NCI-H1436 treated with DMSO at 0.1 percent for 48 hours (cell line): Measurements from ENCODE around the gene ANKRD10.

ENCODE experiments used
- DNase-seq: peaks from one replicate; lab custom pipeline; 2025; lab: John Stamatoyannopoulos, UW

ANKRD10 gene

GRCh38 chr13:110914331-110915056, 375 bp downstream of the ANKRD10 start:
- DNase-seq: no peak

DNA sequence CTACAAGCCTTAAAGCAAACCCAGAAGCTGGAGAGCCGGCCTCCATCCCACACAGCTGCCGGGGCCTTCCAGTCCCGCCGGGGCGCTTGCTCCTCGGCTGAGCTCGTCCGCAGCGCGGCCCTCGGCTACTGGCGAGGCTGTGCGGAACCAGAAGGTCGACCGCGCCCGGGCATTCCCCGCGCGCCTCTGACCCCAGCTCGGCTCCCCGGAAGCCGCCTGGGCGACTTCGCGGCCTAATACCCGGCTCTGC, 863 bp downstream of the ANKRD10 start:
- no peak for DNase-seq

DNA sequence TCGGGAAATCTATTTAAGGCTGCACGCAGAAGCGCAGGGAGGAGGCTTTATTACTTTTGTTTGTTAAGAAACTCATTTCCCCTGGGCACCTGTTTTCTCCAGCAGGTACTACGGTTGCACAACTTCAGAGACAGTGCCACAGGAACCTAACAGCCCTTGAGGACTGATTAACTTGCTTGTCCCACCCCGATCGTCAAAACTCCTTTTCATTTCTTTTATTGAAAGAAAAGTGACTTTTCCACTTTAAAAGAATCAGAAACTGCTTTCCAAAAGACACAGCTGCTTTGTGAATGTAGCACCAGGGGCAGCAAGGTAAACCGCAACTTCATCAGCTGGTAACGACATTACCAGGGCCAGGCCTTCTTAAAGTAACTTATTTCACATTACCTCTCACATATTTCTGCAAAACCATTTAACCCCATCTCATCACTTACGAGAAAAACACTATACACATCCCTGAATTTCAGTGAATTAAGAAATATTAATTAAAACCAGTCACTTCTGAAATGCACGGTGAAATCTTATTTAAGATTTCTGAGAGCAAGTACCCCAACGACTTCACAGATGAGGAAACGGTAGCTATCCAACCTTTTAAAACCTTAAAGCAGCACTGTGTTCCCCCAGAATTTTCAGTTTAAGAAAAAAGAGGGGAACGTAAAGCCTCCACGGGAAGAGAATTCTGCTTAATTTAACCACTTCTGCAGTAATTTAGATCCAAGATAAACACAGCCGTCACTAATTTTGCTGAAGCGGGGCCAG, 1.4 kb downstream of the ANKRD10 start:
- no peak for DNase-seq

DNA sequence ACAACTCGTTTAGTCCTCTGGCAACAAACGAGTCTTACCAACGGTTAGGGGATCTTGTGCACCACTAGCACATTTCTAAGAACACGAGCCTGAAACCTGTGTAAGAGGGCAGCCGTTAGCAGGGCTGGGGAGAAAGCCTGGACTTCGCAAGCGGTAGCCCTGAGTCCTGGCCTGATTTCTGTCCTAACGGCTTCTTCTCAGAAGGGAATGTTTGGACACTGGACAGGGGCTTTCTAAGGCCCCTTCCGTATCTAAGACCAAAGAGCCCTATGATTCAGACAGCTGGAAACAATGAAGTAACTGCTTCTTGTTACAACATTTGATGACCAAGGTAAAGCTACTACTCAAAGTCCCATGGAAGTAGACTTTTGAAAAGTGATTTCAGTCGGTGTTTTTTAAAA, 2.2 kb downstream of the ANKRD10 start:
- no peak for DNase-seq

GRCh38 chr13:110911880-110912279, 3.0 kb downstream of the ANKRD10 start:
- no peak for DNase-seq

GRCh38 chr13:110910013-110910890, 4.6 kb downstream of the ANKRD10 start:
- DNase-seq: no peak

DNA sequence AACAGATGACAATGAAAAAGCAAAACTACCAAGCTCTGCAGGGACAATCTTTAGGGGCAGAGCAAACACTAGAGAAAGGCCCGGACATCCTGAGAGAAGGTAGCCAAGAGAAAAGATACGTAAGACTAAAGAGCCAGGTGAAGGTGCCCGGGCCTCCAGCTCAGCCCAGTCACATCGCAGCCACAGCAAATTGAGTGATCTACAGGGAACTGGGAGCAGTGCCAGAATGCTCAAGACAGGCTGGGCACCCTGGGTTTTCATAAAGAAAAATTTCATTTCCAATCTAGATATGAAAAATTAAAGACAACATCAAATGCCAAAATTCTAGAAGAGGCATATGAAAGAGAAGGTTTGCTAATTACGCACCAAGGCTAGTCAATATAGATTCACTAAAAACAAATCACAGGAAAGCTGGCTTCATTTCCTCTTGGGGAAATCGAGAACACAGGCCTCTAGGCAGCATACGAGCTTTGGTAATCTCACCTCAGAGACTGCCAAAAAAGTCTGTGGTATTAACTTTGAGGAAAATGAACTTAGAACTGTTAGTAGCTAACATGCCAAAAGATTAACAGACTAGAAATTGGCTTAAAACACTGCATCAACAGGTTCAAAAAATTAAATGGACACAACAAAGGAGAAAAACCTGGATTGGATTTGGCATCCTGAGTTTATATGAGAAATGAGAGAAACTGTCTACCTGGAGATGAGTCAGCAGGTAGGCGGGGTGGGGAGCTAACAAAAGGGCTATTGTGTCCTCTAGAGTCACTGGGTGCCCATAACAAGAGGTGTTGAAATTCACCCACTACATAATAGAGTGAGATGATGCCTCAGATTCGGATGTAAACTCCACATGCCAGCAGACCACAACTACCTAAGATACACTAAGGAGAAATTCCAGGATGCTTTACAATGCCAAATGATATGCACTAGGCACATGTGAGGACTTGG, 6.6 kb downstream of the ANKRD10 start:
- DNase-seq: no peak

- no peak for DNase-seq
Measured at GRCh38 chr13:110907301-110907700, 7.6 kb downstream of the ANKRD10 start.

GRCh38 chr13:110904748-110905147, 10.1 kb downstream of the ANKRD10 start:
- no peak for DNase-seq

GRCh38 chr13:110902370-110902769, 12.5 kb downstream of the ANKRD10 start:
- DNase-seq: no peak

GRCh38 chr13:110897521-110897920, 17.3 kb downstream of the ANKRD10 start:
- DNase-seq: no peak

- no peak for DNase-seq
Measured at GRCh38 chr13:110897014-110897413, 17.9 kb downstream of the ANKRD10 start.

GRCh38 chr13:110894086-110894485, 20.8 kb downstream of the ANKRD10 start:
- DNase-seq: no peak

GRCh38 chr13:110893571-110893970, 21.3 kb downstream of the ANKRD10 start:
- no peak for DNase-seq

DNA sequence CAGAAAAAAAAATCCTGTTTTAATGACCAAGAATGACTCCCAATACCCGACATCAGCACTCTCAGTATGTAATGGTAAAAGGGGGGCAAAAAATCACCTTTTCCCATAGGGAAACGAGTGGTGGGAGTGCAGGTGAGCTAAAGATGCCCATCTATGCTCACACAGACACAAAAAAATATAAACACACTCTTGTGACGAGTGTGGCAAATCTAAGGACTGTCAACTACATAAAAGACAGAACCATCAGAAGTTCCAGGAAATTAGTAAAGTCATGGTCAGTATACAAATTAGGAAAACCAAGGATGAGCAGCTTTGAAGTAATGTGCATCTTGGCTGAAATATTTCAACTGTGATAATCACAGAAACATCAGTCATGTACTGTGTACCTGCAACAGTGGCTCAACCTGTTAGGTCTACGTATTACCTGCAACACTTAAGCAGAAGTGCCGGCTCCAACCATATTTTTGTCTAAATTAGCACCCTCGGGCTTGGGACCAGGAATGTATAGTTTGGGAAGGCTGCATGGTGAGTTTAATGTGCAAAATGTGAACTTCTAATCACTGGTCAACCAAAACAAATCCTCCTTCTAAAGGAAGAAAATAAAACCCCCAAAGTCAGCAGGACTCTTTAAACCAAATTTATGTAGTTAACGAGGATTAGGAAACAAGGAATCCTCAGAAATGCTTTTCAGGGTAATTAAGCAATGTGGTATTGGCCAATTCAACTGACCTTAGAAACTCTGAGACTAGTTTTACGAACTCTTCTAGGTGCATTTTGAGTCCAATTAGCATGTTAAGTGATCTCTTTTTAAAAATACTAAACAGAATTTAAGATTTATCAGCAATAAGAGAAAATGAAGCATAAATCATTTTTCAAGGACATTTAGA, 24.3 kb downstream of the ANKRD10 start:
- DNase-seq: no peak

GRCh38 chr13:110888390-110888789, 26.5 kb downstream of the ANKRD10 start:
- no peak for DNase-seq

- no peak for DNase-seq
Measured at GRCh38 chr13:110887597-110888333, 27.1 kb downstream of the ANKRD10 start.

GRCh38 chr13:110886870-110887596, 27.8 kb downstream of the ANKRD10 start:
- DNase-seq: no peak
